ENCODE measurements around the gene CTSL.

- no peak for TF ChIP-seq YY1 (tag by site-specific recombination; IDR thresholded peaks at IDR 0.05)
- TF ChIP-seq, protein P1, sequence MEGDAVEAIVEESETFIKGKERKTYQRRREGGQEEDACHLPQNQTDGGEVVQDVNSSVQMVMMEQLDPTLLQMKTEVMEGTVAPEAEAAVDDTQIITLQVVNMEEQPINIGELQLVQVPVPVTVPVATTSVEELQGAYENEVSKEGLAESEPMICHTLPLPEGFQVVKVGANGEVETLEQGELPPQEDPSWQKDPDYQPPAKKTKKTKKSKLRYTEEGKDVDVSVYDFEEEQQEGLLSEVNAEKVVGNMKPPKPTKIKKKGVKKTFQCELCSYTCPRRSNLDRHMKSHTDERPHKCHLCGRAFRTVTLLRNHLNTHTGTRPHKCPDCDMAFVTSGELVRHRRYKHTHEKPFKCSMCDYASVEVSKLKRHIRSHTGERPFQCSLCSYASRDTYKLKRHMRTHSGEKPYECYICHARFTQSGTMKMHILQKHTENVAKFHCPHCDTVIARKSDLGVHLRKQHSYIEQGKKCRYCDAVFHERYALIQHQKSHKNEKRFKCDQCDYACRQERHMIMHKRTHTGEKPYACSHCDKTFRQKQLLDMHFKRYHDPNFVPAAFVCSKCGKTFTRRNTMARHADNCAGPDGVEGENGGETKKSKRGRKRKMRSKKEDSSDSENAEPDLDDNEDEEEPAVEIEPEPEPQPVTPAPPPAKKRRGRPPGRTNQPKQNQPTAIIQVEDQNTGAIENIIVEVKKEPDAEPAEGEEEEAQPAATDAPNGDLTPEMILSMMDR (tag by site-specific recombination; IDR thresholded peaks at IDR 0.05): no peak
- no peak for TF ChIP-seq ZNF792 (tag by site-specific recombination; IDR thresholded peaks at IDR 0.05)
- no peak for TF ChIP-seq SP7 (tag by site-specific recombination; IDR thresholded peaks at IDR 0.05)
- no peak for TF ChIP-seq ZNF433 (tag by site-specific recombination; IDR thresholded peaks at IDR 0.05; ENCODE audit: low read depth)
- TF ChIP-seq MZF1 (tag by site-specific recombination; IDR thresholded peaks at IDR 0.05; ENCODE audit: borderline replicate concordance): no peak
- no peak for TF ChIP-seq ZNF777 (tag by site-specific recombination; IDR thresholded peaks at IDR 0.05; ENCODE audit: borderline replicate concordance)
- TF ChIP-seq ZNF623 (tag by site-specific recombination; IDR thresholded peaks at IDR 0.05): no peak
- no peak for TF ChIP-seq ZFP41 (tag by site-specific recombination; IDR thresholded peaks at IDR 0.05; ENCODE audit: borderline replicate concordance)
- no peak for TF ChIP-seq HOXA7 (CRISPR knock-in tag; IDR thresholded peaks at IDR 0.05; ENCODE audit: borderline replicate concordance)
- TF ChIP-seq, protein P2, sequence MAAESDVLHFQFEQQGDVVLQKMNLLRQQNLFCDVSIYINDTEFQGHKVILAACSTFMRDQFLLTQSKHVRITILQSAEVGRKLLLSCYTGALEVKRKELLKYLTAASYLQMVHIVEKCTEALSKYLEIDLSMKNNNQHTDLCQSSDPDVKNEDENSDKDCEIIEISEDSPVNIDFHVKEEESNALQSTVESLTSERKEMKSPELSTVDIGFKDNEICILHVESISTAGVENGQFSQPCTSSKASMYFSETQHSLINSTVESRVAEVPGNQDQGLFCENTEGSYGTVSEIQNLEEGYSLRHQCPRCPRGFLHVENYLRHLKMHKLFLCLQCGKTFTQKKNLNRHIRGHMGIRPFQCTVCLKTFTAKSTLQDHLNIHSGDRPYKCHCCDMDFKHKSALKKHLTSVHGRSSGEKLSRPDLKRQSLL (tag by site-specific recombination; IDR thresholded peaks at IDR 0.05): no peak
- no peak for TF ChIP-seq ZNF660 (tag by site-specific recombination; IDR thresholded peaks at IDR 0.05)
- TF ChIP-seq, protein P3, sequence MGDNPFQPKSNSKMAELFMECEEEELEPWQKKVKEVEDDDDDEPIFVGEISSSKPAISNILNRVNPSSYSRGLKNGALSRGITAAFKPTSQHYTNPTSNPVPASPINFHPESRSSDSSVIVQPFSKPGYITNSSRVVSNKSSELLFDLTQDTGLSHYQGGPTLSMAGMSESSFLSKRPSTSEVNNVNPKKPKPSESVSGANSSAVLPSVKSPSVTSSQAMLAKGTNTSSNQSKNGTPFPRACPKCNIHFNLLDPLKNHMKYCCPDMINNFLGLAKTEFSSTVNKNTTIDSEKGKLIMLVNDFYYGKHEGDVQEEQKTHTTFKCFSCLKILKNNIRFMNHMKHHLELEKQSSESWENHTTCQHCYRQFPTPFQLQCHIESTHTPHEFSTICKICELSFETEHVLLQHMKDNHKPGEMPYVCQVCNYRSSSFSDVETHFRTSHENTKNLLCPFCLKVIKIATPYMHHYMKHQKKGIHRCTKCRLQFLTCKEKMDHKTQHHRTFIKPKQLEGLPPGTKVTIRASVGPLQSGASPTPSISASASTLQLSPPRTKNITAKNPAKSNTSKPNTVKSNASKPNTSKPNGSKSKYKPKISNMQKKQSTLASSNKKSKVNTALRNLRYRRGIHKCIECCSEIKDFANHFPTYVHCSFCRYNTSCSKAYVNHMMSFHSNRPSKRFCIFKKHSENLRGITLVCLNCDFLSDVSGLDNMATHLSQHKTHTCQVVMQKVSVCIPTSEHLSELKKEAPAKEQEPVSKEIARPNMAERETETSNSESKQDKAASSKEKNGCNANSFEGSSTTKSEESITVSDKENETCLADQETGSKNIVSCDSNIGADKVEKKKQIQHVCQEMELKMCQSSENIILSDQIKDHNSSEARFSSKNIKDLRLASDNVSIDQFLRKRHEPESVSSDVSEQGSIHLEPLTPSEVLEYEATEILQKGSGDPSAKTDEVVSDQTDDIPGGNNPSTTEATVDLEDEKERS (tag by site-specific recombination; IDR thresholded peaks at IDR 0.05): no peak
Observed at GRCh38 chr9:87716141-87716540, 9.8 kb upstream of the CTSL start.
